IMR-90 (cell line): Measurements from ENCODE around the gene UNC93A. TPM values are rescaled to one million over a fixed set of nuclear protein-coding genes. Genes with fewer than 3 reads are reported as not detected.

Experiments
- ATAC-seq: fragments of 200-7000 bp; cut with Tn5 transposase; 2 replicates; pipeline ENCODE4 v1.9.1; 2020; ENCODE audit warnings: low read depth, mild to moderate bottlenecking, moderate library complexity
- BruUV-seq: library from RNA; stranded (reverse); fragments of 400-500 nt; replicated peaks from 2 replicates; lab custom pipeline; 2021; lab: Mats Ljungman, UMichigan
- CTCF ChIA-PET: fragments of 300-600 bp; formaldehyde crosslinking; extraction: SDS; loops from one replicate; lab custom pipeline; 2021; ENCODE audit warnings: antibody characterized with exemption; lab: Yijun Ruan, JAX
- POLR2A ChIA-PET: fragments of 300-600 bp; sonication (Branson Sonifier 250); formaldehyde crosslinking; loops from one replicate; lab custom pipeline; 2022; ENCODE audit warnings: antibody characterized with exemption; ENCODE audit not compliant: unreplicated experiment; lab: Charles Lee
- DNase-seq: peaks from one replicate; pipeline ENCODE4 v3.0.0; 2013
- H2AFZ ChIP-seq: replicated peaks from 2 replicates; pipeline ENCODE3; 2013; ENCODE audit warnings: low read length, mild to moderate bottlenecking; ENCODE audit not compliant: poor library complexity
- H2AK5ac ChIP-seq: 2 replicates; pipeline ENCODE4 v1.6.1; 2013; ENCODE audit warnings: low read depth, low read length, inconsistent platforms
- H2AK9ac ChIP-seq: replicated peaks from 2 replicates; pipeline ENCODE3; 2013; ENCODE audit warnings: mild to moderate bottlenecking, low read depth, low read length, moderate library complexity; ENCODE audit not compliant: poor library complexity
- H2BK120ac ChIP-seq: 2 replicates; pipeline ENCODE4 v1.6.1; 2013; ENCODE audit warnings: low read depth, low read length, inconsistent platforms
- H2BK15ac ChIP-seq: 3 replicates; pipeline ENCODE4 v1.6.1; 2013; ENCODE audit warnings: low read depth, low read length, inconsistent platforms
- H2BK20ac ChIP-seq: 2 replicates; pipeline ENCODE4 v1.6.1; 2013; ENCODE audit warnings: low read depth, mild to moderate bottlenecking, inconsistent platforms, low read length, moderate library complexity
- H2BK5ac ChIP-seq: 2 replicates; pipeline ENCODE4 v1.6.1; 2013; ENCODE audit warnings: mild to moderate bottlenecking, low read depth, low read length, inconsistent platforms; ENCODE audit not compliant: poor library complexity, severe bottlenecking
- H3K14ac ChIP-seq: replicated peaks from 2 replicates; pipeline ENCODE4 v1.6.1; 2013; ENCODE audit warnings: low read depth, low read length, inconsistent platforms
- H3K18ac ChIP-seq: 2 replicates; pipeline ENCODE4 v1.6.1; 2013; ENCODE audit warnings: low read depth, low read length, control low read depth
- H3K23ac ChIP-seq: 2 replicates; pipeline ENCODE4 v1.6.1; 2013; ENCODE audit warnings: low read depth, low read length, inconsistent platforms
- H3K27ac ChIP-seq: 2 replicates; pipeline ENCODE4 v1.5.1; 2013; ENCODE audit warnings: mild to moderate bottlenecking, control low read depth, low read length; ENCODE audit not compliant: insufficient read depth
- H3K27me3 ChIP-seq: 2 replicates; pipeline ENCODE4 v1.6.1; 2013; ENCODE audit warnings: low read length; ENCODE audit not compliant: control insufficient read depth, insufficient read depth
- H3K36me3 ChIP-seq: 2 replicates; pipeline ENCODE4 v1.6.1; 2013; ENCODE audit warnings: low read length, mixed read lengths; ENCODE audit not compliant: control insufficient read depth, insufficient read depth
- H3K4ac ChIP-seq: 2 replicates; pipeline ENCODE4 v1.6.1; 2013; ENCODE audit warnings: low read depth, low read length, inconsistent platforms
- H3K4me1 ChIP-seq: 2 replicates; pipeline ENCODE4 v1.6.1; 2013; ENCODE audit warnings: low read length, mixed read lengths; ENCODE audit not compliant: control insufficient read depth, insufficient read depth
- H3K4me2 ChIP-seq: 2 replicates; pipeline ENCODE4 v1.6.1; 2013; ENCODE audit warnings: low read depth, mild to moderate bottlenecking, control low read depth, low read length, moderate library complexity
- H3K4me3 ChIP-seq: 2 replicates; pipeline ENCODE4 v1.5.1; 2013; ENCODE audit warnings: low read depth, mild to moderate bottlenecking, control low read depth, low read length, moderate library complexity; ENCODE audit not compliant: insufficient read depth
- H3K56ac ChIP-seq: 2 replicates; pipeline ENCODE4 v1.6.1; 2013; ENCODE audit warnings: low read length, inconsistent platforms; ENCODE audit not compliant: insufficient read depth; ENCODE audit errors: extremely low read depth
- H3K79me1 ChIP-seq, 2 experiments: 2 replicates each; pipeline ENCODE4 v1.6.1; 2013; ENCODE audit warnings: low read length in 2 of 2, inconsistent platforms in 1 of 2, low read depth in 1 of 2
- H3K9ac ChIP-seq: 2 replicates; pipeline ENCODE4 v1.6.1; 2013; ENCODE audit warnings: low read depth, low read length, control low read depth
- H3K9me1 ChIP-seq: 2 replicates; pipeline ENCODE4 v1.6.1; 2013; ENCODE audit warnings: low read length, inconsistent platforms; ENCODE audit not compliant: insufficient read depth
- H3K9me3 ChIP-seq: 2 replicates; pipeline ENCODE4 v1.6.1; 2013; ENCODE audit warnings: low read length; ENCODE audit not compliant: control insufficient read depth, insufficient read depth
- H4K20me1 ChIP-seq: 2 replicates; pipeline ENCODE4 v1.6.1; 2013; ENCODE audit warnings: low read length, inconsistent platforms; ENCODE audit not compliant: insufficient read depth
- H4K5ac ChIP-seq: 2 replicates; pipeline ENCODE4 v1.6.1; 2013; ENCODE audit warnings: mild to moderate bottlenecking, low read depth, low read length, control low read depth
- H4K8ac ChIP-seq, 2 experiments: 2 replicates each; pipeline ENCODE4 v1.6.1; 2013; ENCODE audit warnings: low read depth in 2 of 2, low read length in 2 of 2, control low read depth in 1 of 2, inconsistent platforms in 1 of 2
- H4K91ac ChIP-seq: 2 replicates; pipeline ENCODE4 v1.6.1; 2013; ENCODE audit warnings: low read depth, low read length, inconsistent platforms; ENCODE audit not compliant: insufficient read depth
- BHLHE40 ChIP-seq: fragments of 150-350 bp; IDR thresholded peaks from 2 replicates; pipeline ENCODE4 v1.6.1; 2016; ENCODE audit warnings: mild to moderate bottlenecking, low read depth, low read length
- CEBPB ChIP-seq: IDR thresholded peaks from 2 replicates; pipeline ENCODE4 v1.6.1; 2012; ENCODE audit warnings: low read depth, low read length, improper control_type of control experiment
- CHD1 ChIP-seq: IDR thresholded peaks from 2 replicates; pipeline ENCODE4 v1.6.1; 2012; ENCODE audit warnings: low read depth, low read length, improper control_type of control experiment
- CTCF ChIP-seq: conservative IDR thresholded peaks from 2 replicates; pipeline ENCODE4 v1.5.1; 2012; ENCODE audit warnings: mild to moderate bottlenecking, low read depth, low read length, improper control_type of control experiment
- ELK1 ChIP-seq: fragments of 150-350 bp; IDR thresholded peaks from 2 replicates; pipeline ENCODE4 v1.6.1; 2016; ENCODE audit warnings: low read depth, mild to moderate bottlenecking, low read length, moderate library complexity, borderline replicate concordance
- FOS ChIP-seq: fragments of 150-350 bp; IDR thresholded peaks from 2 replicates; pipeline ENCODE4 v1.6.1; 2016; ENCODE audit warnings: low read depth, low read length
- MAFK ChIP-seq: IDR thresholded peaks from 2 replicates; pipeline ENCODE4 v1.6.1; 2012; ENCODE audit warnings: low read depth, low read length, improper control_type of control experiment
- MAZ ChIP-seq: IDR thresholded peaks from 2 replicates; pipeline ENCODE4 v1.6.1; 2012; ENCODE audit warnings: low read depth, mild to moderate bottlenecking, low read length, improper control_type of control experiment, moderate library complexity, borderline replicate concordance
- MXI1 ChIP-seq: IDR thresholded peaks from 2 replicates; pipeline ENCODE4 v1.6.1; 2012; ENCODE audit warnings: low read depth, mild to moderate bottlenecking, low read length, moderate library complexity, borderline replicate concordance
- NFE2L2 ChIP-seq: fragments of 150-350 bp; IDR thresholded peaks from 2 replicates; pipeline ENCODE4 v1.6.1; 2016; ENCODE audit warnings: low read depth, mild to moderate bottlenecking, low read length
- POLR2A ChIP-seq: IDR thresholded peaks from 2 replicates; pipeline ENCODE4 v1.6.1; 2012; ENCODE audit warnings: mild to moderate bottlenecking, low read depth, low read length
- RAD21 ChIP-seq: IDR thresholded peaks from 2 replicates; pipeline ENCODE4 v1.6.1; 2012; ENCODE audit warnings: low read length, improper control_type of control experiment
- RCOR1 ChIP-seq: IDR thresholded peaks from 2 replicates; pipeline ENCODE4 v1.6.1; 2012; ENCODE audit warnings: mild to moderate bottlenecking, low read length, improper control_type of control experiment; ENCODE audit not compliant: insufficient replicate concordance
- RFX5 ChIP-seq: IDR thresholded peaks from 2 replicates; pipeline ENCODE4 v1.8.0; 2012; ENCODE audit warnings: low read depth, mild to moderate bottlenecking, low read length, moderate library complexity
- SMC3 ChIP-seq: fragments of 150-350 bp; IDR thresholded peaks from 2 replicates; pipeline ENCODE4 v1.6.1; 2016; ENCODE audit warnings: low read depth, mild to moderate bottlenecking, antibody characterized with exemption, low read length, moderate library complexity
- USF2 ChIP-seq: fragments of 150-350 bp; IDR thresholded peaks from 2 replicates; pipeline ENCODE4 v1.6.1; 2017; ENCODE audit warnings: mild to moderate bottlenecking, antibody characterized with exemption, low read length, low read depth
- WGBS, 2 experiments: methylation state at CpG; one replicate each; pipeline versions ENCODE4 v1.1.5 to v1.1.7; 2013; ENCODE audit warnings: missing lambda C conversion rate in 2 of 2; ENCODE audit not compliant: insufficient read length in 1 of 2; ENCODE audit errors: extremely low coverage in 2 of 2; 5-methylcytosine and 5-hydroxymethylcytosine counted together
- dilution Hi-C: fragments of 300-500 bp; cut with HindIII; formaldehyde crosslinking; loops from one replicate; pipeline ENCODE4 v1.14.3; 2018; ENCODE audit warnings: low sequenced_read_pairs; ENCODE audit not compliant: unreplicated experiment
- in situ Hi-C: fragments of 300-500 bp; cut with MboI; formaldehyde crosslinking; loops from 3 replicates; pipeline ENCODE4 v1.14.3; 2019; ENCODE audit warnings: low sequenced_read_pairs, inconsistent platforms, mixed read lengths
- intact Hi-C: fragments of 100-400 bp; cut with micrococcal nuclease; formaldehyde crosslinking; loops from 2 replicates; pipeline ENCODE4 v1.10.0; 2022
- polyA plus RNA-seq, 3 experiments: library from polyadenylated mRNA; depleted of rRNA; stranded (reverse); fragments of >200 nt; gene quantifications; 2 replicates each; pipeline ENCODE4 v1.2.3, GENCODE V29; 2012; ENCODE audit warnings: low replicate concordance in 1 of 3
- total RNA-seq: library from RNA; depleted of rRNA; stranded (reverse); fragments of >200 nt; gene quantifications from 2 replicates; pipeline ENCODE4 v1.2.3, GENCODE V29; 2012

UNC93A gene
- total and polyA plus RNA-seq, 2 of the 4 experiments (the other 2 are of a cell fraction), result not detected

- Histone ChIP-seq H3K23ac (no peak overlapping the region), H3K18ac (no peak overlapping the region), H3K9ac (no peak overlapping the region), H3K4me3 (no peak overlapping the region), H4K8ac (no peak overlapping the region), H3K36me3 (no peaks in the 10 kb centered on the region), H2AK9ac (no peak overlapping the region), H3K4me1 (no peaks in the 10 kb centered on the region), H2AK5ac (no peak overlapping the region), H2BK120ac (no peak overlapping the region), H3K56ac (no peak overlapping the region), H3K27me3 (no peaks in the 10 kb centered on the region), H4K5ac (no peak overlapping the region), H2BK5ac (no peak overlapping the region), H3K14ac (no peak overlapping the region), H2BK20ac (no peak overlapping the region), H4K20me1 (no peaks in the 10 kb centered on the region), H4K91ac (no peak overlapping the region), H3K4ac (no peak overlapping the region), H2BK15ac (no peak overlapping the region), H3K9me3 (peaks cover 45% of the 10 kb centered on the region), H2AFZ (no peak overlapping the region), H3K27ac (no peak overlapping the region), H3K79me1 (no peaks in the 10 kb centered on the region), H3K4me2 (no peak overlapping the region), H3K9me1 (no peaks in the 10 kb centered on the region)
- intact Hi-C loops (no loop called here), in situ Hi-C loops (no loop called here), dilution Hi-C loops (no loop called here)
- ChIA-PET CTCF (no interaction called here), POLR2A (no interaction called here)
- TF ChIP-seq MXI1, result no peak
- no peak for TF ChIP-seq USF2
- TF ChIP-seq CEBPB, result no peak
- no peak for TF ChIP-seq RCOR1
- TF ChIP-seq RFX5, result no peak
- no peak for TF ChIP-seq SMC3
- no peak for TF ChIP-seq NFE2L2
- no peak for TF ChIP-seq ELK1
- TF ChIP-seq MAFK, result no peak
- no peak for TF ChIP-seq CTCF
- no peak for TF ChIP-seq FOS
- TF ChIP-seq RAD21, result no peak
- TF ChIP-seq BHLHE40, result no peak
- no peak for TF ChIP-seq MAZ
- TF ChIP-seq CHD1, result no peak
- no peak for TF ChIP-seq POLR2A
- DNase-seq, result no peak
- no peak for ATAC-seq
- BruUV-seq, result no TSS peak
- 17% methylated on average over 1 of the region's 4 CpGs; no CpG with 5 or more reads in 1 of the 2 experiments for WGBS, 2 experiments
These were observed 15.7 kb upstream of the UNC93A start for GRCh38 chr6:167275436-167275835.
